ENCODE measurements around the gene TMOD2.

Gene TMOD2

DNA sequence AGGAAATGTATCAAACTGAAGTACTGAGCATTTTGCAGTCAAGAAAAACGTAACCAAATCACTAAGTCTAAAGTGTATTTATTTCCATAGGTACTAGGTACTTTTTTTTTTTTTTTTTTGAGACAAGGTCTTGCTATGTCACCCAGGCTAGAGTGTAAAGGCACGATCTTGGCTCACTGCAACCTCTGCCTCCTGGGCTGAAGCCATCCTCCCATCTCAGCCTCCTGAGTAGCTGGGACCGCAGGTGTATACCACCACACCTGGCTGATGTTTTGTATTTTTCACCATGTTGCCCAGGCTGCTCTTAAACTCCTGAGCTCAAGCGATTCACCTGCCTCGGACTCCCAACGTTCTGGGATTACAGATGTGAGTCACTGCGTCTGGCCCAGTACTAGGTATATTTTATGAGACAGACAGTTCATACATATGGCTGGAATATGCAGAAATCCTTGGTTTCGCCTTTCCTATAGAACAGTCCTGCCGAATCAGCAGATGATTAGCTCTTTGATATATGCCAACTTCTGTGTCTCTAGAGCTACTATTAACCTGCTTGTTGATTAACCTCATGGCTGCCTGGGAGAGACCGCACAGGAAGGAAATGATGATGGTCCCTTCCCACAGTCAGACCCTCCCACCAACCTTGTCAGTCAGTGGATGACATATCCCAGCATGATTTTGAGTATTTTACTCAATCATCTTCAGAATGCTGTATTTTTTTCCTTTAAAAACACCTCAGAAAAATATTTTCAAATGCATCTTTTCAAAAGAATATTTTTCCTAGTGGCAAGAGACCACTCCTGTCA, 110.4 kb downstream of the TMOD2 start:
- TF ChIP-seq, protein P1, sequence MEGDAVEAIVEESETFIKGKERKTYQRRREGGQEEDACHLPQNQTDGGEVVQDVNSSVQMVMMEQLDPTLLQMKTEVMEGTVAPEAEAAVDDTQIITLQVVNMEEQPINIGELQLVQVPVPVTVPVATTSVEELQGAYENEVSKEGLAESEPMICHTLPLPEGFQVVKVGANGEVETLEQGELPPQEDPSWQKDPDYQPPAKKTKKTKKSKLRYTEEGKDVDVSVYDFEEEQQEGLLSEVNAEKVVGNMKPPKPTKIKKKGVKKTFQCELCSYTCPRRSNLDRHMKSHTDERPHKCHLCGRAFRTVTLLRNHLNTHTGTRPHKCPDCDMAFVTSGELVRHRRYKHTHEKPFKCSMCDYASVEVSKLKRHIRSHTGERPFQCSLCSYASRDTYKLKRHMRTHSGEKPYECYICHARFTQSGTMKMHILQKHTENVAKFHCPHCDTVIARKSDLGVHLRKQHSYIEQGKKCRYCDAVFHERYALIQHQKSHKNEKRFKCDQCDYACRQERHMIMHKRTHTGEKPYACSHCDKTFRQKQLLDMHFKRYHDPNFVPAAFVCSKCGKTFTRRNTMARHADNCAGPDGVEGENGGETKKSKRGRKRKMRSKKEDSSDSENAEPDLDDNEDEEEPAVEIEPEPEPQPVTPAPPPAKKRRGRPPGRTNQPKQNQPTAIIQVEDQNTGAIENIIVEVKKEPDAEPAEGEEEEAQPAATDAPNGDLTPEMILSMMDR (IDR thresholded peaks at IDR 0.05; ENCODE audit: insufficient read depth, low read depth, low read length, missing control alignments): no peak
- H3K4me3 ChIP-seq (ENCODE audit: low read depth, low read length): no peak overlapping the region
- DNase-seq (ENCODE audit: low read depth): no peak

DNA sequence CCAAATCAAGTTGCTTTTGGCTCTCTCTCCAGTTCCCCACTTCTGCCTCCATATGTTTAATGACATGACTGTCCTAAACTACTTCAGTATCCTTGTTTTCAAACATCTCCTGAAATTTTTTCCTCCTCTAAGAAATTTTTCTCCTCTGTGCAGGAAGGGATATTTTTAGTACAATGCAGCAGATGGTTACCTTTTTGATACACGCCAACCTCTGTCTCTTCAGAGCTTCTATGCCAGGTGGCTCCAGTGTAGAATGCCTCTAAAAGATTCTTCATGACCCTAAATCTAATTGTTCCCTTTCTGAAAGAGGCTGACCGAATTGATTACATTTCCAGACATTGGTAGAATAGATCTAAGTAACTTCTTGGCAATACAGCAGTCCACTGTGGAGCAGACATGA, 111.7 kb downstream of the TMOD2 start:
- TF ChIP-seq, protein P1 (IDR thresholded peaks at IDR 0.05; ENCODE audit: insufficient read depth, low read depth, low read length, missing control alignments): no peak
- no peak for DNase-seq (ENCODE audit: low read depth)
- H3K4me3 ChIP-seq (ENCODE audit: low read depth, low read length): no peak overlapping the region

DNA sequence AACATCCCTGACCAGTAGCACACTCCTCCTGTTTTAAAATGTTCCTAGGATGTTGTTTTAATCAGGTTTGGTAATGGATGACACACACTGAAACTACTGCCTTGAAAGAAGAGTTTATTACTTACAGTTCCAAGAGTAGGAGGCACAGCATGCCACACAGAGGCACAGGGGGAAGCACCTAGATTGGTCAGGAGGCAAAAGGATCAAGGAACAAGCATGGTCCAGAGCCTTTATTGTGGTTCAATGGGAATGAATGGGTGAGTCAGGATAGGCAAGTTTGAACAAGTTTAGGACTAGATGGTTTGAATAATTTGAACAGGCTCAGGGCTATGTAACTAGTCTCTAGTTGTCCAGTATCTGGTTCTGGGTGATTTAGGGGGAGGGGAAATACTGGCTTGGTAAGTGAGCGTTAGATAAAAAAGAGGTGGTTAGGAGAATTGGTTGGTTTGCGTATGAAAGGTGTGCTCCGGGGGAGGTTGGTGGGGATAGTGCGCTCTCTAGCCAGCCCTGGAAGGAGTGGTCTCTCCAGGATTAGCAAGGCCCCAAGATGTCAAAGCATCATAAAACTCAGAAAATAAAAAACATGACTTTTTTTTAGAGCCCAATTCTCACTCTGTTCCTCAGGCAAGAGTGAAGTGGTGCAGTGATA, 113.1 kb downstream of the TMOD2 start:
- H3K4me3 ChIP-seq (ENCODE audit: low read depth, low read length): no peak overlapping the region
- no peak for DNase-seq (ENCODE audit: low read depth)
- TF ChIP-seq, protein P1 (IDR thresholded peaks at IDR 0.05; ENCODE audit: insufficient read depth, low read depth, low read length, missing control alignments): no peak

DNA sequence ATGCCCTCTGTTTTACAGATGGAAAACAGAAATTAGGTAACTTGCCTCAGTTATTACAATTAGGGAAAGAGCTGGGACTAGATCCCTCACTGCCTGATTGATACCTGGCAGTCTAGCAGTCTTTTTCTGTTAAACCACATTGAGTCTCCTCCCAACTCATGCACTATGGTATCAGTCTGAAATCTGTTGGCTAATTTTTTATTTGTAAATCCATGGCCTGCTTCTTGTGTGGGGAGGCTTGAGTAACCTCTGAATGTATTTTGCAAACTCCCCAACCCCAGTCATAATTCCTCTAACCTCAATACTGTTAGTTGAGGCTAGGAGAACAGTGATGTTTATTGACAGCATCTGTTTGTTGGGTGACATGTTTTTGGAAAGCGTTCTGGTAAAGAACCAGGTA, 113.9 kb downstream of the TMOD2 start:
- TF ChIP-seq, protein P1 (IDR thresholded peaks at IDR 0.05; ENCODE audit: insufficient read depth, low read depth, low read length, missing control alignments): no peak
- DNase-seq (ENCODE audit: low read depth): no peak
- H3K4me3 ChIP-seq (ENCODE audit: low read depth, low read length): no peak overlapping the region

Measured in GM12865 (cell line).